GM19238 (cell line): ENCODE results near the gene FBXW10B.
"Not testable (repeated sequence)": the region's sequence is repeated elsewhere in the genome, so short reads cannot be mapped to it uniquely, and the experiment has no call there.

ENCODE experiments used
- DNase-seq: peaks from one replicate; pipeline ENCODE4 v3.0.0; 2011; ENCODE audit warnings: low spot score; ENCODE audit not compliant: insufficient read length

Gene FBXW10B

DNA sequence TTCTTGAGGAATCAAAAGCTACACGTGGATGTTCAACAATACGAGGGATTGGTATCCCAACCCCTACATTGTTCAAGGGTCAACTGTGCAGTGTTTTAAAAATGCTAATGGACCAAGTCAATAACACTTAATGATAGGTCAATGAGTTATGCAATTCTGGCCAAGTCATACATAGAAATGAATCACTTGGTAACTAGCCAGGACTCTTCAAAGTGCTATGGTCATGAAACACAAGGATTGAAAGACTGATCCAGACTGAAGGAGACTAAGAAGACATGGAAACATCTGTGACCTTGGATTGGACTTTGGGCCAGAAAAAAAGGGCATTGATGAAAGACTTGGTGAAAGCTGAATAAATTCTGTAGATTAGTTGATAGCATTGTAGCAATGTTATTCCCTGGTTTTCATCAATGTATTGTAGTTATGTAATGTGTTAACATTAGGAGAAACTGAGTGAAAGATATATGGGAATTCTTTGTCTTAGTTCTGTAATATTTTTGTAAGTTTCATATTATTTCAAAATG is 11.5 kb upstream of the FBXW10B start:
- not testable (repeated sequence) for DNase-seq

DNA sequence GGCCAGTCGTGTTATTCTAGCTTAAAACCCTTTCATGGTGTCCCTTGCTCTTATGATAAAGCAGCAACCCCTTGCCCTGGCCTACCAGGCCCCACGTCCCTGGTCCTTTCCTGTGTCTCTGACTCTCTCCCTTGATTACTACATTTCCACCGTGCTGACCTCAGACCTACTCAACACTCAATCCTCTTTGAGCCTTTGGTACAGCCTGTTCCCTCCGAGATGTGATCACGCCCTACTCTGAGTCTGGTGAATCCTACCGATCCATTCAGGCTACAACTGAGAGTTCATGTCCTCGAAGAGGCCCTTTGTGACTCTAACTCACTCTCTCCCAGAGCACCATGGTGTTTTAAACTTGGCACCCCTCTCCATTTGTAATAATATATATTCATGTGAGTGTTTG is 10.5 kb upstream of the FBXW10B start:
- not testable (repeated sequence) for DNase-seq

DNA sequence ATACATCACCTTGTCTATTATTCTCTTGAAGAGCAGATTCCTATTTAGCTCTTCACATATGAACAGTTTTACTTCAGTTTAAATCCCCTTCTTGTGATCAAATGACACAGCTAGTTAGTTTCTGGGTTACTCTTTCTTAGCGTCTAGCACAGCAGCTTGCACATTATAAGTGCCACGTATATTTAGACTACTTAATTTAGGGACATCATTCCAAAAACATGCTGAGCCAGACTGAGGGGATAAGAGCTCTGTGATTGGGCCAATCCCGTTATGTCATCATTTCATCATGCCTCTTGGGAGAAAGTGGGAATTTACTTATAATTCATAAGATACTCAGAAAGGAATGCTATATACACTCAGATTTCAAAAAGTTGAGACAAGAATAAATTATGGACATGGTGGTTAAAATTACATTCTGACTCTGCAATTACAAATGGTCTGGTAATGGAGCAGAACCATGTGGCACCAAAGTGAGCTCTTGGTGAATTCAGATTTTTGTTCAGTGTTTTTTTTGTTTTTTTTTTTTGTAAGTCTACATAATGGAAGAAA is 4.2 kb upstream of the FBXW10B start:
- DNase-seq: not testable (repeated sequence)

DNA sequence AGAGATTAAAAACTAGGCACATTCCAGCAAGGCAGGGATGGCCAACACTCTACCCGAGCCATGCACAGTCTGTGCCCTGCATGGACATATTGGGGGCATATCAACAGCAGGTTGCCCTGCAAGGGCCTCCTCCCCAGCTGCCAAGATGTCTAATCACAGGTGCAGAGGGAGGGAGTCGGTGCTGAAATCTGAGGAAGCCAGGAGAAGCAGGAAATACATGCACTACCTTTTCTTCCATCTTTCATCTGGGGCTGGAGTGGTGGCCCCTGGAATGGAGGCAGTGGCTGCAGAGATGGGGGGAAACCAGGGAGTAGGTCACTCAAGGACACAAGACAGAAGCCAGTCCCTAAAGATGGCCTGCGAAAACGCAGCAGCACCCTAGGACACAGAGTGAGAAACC is 3.8 kb upstream of the FBXW10B start:
- not testable (repeated sequence) for DNase-seq

DNA sequence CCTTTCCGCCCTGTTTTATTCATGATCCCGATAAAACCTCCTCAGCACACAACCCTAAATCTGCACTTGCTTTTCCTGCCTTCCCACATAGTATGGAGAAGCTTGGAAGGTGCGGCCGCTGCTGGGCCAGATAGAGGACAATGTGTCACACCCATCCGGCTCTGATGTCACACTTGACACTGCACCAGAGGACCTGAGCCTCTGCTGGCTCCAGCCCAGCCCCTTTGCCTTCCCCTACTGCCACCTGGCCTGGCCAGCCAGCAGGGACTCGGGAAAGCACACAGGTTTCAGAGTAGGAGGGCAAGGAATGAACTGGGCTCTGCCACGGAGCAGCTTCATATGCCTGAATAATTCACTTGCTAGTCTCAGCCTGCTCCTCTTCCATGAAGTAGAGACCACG is 2.6 kb upstream of the FBXW10B start:
- not testable (repeated sequence) for DNase-seq

DNA sequence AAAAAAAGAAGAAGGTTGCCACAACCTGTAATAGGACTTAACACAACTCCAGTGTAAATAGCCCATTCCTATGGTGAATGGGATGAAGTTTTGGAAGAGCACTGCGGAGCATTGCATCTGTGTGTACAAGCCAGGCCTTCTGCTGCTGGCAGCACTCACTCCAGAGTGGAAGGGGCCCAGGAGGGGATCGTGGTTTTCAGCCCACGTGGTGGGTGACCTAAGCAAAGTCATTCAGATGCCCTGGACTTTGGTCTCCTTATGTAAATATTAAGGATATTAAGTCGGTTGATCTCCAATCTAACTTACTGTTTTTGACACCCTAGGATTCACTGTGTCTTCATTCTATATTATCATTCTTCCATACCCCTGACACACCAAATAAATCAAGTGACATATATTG is 2.7 kb downstream of the FBXW10B start:
- DNase-seq: not testable (repeated sequence)

DNA sequence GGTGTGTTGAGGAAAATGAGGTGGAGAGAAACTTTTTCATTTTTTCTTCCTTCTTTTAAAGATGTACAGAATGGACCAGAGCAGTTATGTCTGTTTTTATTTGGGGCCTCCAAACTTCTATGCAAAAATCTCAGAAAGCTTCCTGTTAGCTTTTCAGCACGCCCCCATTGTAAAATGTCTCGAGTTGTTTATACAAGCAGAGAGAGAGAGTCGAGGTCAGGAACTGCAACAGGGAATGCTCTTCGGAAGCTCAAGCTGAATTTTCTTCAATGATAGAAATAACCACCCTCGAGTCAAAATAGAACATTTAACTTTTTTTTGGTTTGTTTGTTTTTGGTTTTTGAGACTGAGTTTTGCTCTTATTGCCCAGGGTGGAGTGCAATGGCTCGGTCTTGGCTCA is 3.7 kb downstream of the FBXW10B start:
- DNase-seq: not testable (repeated sequence)

DNA sequence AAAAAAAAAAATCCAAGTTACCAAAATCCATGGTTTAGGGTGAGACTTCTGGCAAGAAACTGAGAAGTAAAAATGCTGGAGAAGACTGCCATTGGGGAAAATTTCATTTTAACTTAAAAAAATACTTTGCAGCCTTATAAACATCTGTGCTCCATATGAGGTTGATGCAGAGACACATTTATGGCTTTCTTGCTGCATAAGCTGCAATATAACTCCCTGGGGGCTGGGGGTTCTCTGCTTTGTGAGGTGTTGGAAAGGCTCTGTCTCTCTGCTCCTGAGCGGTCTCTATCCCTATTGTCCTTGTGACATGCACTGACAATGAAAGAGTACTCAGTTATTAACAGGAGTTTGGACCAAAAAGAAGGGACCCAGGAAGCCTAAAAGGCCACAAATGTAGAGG is 6.4 kb downstream of the FBXW10B start:
- DNase-seq: not testable (repeated sequence)

DNA sequence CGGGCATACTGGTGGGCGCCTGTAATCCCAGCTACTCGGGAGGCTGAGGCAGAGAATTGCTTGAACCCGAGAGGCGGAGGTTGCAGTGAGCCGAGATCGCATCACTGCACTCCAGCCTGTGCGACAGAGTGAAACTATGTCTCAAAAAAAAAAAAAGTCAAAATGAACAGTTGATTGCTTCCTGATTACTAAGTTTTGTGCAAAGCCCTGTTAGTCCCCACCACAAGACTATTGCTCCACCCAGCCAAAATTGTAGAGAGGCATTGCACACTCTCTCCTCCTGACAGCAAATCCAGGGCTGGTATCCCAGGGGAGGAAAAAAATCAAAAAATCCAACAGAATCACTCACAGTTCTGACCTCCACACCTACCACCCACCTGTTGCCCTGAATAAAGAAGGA is 26.5 kb downstream of the FBXW10B start:
- not testable (repeated sequence) for DNase-seq

DNA sequence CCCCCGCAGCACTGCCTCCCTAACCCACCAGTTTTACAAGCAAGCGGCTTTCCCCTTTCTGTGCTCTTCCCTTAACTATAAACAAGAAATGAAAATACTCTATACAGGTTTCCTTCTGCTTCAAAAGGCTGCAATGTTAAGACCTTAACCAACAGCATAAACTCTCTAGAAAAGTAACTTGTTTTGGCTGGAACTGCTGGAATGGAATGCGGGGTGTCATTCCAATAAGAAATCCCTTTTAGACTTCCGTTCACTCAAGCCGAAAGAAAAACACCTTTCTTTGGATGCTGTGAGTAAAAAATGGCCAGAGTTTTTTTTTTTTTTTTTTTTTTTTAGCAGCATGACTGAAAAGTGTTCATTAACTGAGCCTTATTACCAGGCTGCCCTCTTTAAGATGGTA is 27.5 kb downstream of the FBXW10B start:
- DNase-seq: not testable (repeated sequence)

DNA sequence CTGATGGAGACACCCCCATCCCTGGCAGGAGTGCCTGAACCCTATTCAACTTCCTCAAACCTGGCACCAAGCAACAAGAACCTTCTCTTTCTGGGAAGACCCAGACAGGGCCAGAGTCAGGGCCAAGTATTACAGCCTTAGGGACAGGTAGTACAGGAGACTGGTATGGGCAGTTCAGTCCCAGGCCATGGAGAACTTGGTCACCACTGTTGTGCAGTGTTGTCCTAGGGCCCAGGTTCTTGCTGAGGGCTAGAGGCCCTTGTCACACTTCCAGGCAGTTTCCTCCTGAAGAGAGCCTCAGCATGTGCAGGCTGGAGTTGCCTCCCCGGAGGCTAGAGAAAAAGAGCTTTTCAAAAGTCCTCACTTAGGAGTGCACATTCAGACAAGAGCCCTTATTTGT is 28.7 kb downstream of the FBXW10B start:
- DNase-seq: not testable (repeated sequence)

DNA sequence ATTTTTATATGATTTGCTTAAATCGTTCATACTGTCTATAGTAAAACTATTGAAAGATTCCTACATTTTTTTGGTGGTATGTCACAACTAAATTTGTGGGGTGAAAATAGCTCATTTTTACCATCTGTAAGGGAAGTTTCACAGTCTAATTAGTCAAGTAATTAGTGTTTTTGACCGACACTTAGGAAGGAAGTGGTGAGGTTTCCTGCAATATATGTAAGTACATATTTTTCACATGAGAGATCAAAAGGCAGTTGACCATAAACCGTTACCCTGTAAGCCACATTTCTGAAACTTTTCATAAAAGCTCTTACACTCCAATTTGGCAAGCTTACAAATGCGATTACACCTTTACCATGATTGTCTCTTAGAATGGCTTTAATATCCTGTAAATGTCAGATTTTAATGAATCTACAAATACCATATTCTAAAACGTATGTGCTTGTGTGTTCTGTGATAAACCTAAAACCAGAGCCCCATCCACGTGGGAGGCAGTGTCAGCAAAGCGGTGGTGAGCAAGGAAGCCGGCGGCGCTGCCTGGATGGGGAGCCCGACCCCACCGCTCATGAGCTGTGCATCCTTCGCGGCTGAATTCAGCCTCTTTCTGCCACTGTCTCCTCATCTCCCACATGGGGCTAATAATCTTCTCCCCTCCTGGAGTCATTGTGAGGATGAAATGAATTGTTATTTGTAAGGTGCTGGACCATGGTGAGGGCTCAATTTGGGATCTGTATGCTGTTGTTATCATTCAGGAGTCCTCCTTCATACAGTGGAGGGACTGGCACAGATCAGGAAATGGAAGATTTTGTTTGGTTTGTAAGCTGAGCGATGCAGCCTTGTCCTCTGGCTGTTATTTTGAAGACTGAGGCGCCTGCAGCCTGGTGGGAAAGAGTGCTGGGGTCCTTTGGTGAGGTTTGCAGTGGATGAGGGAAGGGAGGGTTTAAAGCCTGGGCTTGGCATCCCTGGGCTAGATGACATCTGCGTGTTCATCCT is 29.7 kb downstream of the FBXW10B start:
- DNase-seq: not testable (repeated sequence)

DNA sequence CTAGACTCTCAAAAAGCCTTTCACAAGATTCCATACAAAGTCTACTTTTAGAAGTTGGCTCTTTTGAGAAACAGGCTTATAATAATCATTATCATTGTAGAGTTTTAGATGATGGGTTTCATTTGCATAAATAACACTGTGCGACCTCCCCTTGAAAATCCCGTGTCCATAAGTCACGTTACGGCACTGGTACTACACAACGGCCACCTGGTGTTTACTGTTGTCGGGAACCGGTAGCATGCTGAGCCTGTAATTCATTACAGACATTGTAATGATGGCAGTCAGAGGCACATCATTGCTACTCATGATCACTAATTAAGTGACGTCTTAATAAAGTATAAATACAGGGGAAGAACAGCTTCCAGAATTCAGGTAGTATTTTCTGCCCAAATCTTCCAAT is 31.5 kb downstream of the FBXW10B start:
- DNase-seq: not testable (repeated sequence)

DNA sequence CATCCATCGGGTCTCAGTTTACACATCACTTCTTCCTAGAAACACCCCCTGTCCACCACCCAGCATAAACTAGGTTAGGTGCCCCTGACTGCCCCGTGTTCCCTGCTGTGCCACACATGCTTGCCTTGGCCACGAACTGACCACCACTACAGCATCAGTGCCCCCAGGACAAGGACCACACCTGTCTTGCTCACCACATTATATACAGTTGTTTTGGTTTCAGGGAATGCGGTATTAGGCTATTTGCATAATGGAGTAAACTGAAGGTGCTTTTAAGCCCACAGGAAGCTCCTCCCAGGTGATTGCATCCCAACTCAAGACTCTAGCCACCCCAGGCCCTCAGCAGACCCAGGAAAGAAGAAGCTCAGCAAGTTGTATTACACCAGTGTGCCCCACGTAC is 36.2 kb downstream of the FBXW10B start:
- not testable (repeated sequence) for DNase-seq

DNA sequence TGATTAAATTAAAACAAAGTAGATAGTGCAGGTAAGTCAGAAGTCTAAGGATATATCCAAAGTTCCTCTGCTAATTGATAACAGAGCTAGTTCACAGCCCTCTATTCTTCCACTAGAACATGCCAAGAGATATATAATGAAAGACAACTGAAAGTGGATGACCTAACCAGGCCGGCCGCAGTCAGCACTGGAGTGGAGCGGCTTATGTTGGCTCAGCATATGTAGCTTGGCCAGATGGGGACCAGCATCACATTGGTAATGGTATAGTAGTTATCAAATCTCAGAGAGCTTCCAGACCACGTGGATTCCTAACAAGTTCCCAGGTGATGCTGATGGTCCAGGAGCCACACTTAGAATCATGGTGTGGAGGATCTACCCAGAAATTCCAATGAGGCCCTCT is 38.0 kb downstream of the FBXW10B start:
- not testable (repeated sequence) for DNase-seq

DNA sequence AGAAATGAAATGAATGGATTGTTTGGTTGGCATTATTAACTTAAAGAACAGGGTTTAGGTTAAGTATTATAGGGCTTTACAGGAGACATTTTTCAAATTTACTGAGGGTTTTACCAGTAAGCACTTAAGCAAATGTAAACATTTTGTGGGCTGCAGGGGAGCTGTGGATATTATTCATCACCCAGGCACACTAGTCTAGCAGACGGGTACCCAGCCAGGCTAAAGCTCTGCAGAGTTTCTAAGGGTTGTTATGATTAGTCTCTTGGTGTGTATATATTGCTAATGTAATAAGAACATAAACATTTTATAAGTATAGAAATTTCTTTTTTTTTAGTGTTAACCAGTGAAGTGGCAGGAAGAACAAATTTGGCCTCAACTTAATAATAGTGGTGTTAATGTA is 42.7 kb downstream of the FBXW10B start:
- not testable (repeated sequence) for DNase-seq

DNA sequence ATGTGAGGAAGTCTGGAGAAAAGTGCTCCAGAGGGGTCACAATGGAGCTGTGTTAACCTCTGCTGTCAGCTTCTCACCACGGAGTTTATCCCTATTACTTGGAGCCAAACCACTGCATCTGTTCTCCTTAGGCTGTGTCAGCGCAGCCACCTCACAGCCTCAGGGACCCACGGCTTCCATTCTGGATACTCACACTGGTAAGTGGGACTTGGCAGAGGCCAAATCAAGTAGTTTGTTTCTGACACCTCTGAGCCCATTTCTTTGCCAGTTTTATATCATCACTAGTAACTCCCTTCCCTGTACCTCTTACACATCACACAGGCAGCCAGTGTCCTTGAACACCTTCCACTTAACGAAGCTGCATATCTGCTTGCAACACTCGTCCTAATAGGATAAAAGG is 44.8 kb downstream of the FBXW10B start:
- not testable (repeated sequence) for DNase-seq

DNA sequence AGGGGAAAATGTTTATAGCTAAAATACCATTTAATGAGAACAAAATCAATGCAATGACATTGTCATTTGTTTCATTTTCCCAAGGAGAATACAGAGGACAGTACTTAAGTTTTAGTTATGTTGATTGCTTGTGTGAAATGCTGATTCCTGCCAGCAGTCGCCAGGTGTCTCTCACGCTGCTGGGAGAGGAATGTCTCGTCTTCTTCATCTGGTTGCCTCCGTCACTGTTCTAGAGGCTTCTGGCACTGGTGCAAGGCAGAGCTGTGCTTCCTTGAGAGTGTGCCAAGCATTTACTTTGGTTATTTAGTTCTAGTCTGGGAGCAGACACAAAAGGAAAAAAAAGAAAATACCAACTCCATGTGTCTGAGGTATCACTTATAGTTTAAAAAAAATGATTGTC is 45.6 kb downstream of the FBXW10B start:
- DNase-seq: not testable (repeated sequence)
